NK-92 (cell line): Measurements from ENCODE around the gene XDH.

ENCODE experiments used
- DNase-seq: peaks from one replicate; lab custom pipeline; 2025; ENCODE audit not compliant: unreplicated experiment; lab: John Stamatoyannopoulos, UW

The XDH gene

GRCh38 chr2:31414601-31415241 lies at the start of gene XDH:
Gene XDH, minus strand, starts transcription at chr2:31414742. Its CDS starts 76 bp downstream, at chr2:31414666.
- DNase-seq, result no peak

GRCh38 chr2:31457651-31458050 lies 43.1 kb upstream of the XDH start:
- DNase-seq, result no peak

- no peak for DNase-seq
Measured at GRCh38 chr2:31446848-31447247, 32.3 kb upstream of the XDH start.

GRCh38 chr2:31442376-31442775 lies 27.8 kb upstream of the XDH start:
- no peak for DNase-seq

- DNase-seq, result no peak
Measured at GRCh38 chr2:31440764-31441163, 26.2 kb upstream of the XDH start.

- DNase-seq, result no peak
Measured at GRCh38 chr2:31434911-31435310, 20.4 kb upstream of the XDH start.

- no peak for DNase-seq
Measured at GRCh38 chr2:31433541-31433940, 19.0 kb upstream of the XDH start.

- no peak for DNase-seq
Measured at GRCh38 chr2:31430439-31431165, 16.1 kb upstream of the XDH start.

GRCh38 chr2:31429759-31430438 lies 15.4 kb upstream of the XDH start:
- DNase-seq, result no peak

- no peak for DNase-seq
Measured at GRCh38 chr2:31429040-31429439, 14.5 kb upstream of the XDH start.

- DNase-seq, result no peak
Measured at GRCh38 chr2:31428001-31428418, 13.5 kb upstream of the XDH start.

GRCh38 chr2:31426096-31426495 lies 11.6 kb upstream of the XDH start:
- no peak for DNase-seq

GRCh38 chr2:31421634-31422033 lies 7.1 kb upstream of the XDH start:
- DNase-seq, result no peak

- no peak for DNase-seq
Measured at GRCh38 chr2:31420936-31421335, 6.4 kb upstream of the XDH start.

GRCh38 chr2:31419386-31419785 lies 4.8 kb upstream of the XDH start:
- no peak for DNase-seq

- DNase-seq, result no peak
Measured at GRCh38 chr2:31415421-31415820, 879 bp upstream of the XDH start.

GRCh38 chr2:31413862-31414550 lies 536 bp downstream of the XDH start:
- DNase-seq, result no peak

- no peak for DNase-seq
Measured at GRCh38 chr2:31413025-31413424, 1.5 kb downstream of the XDH start.

- DNase-seq, result no peak
Measured at GRCh38 chr2:31411771-31412170, 2.8 kb downstream of the XDH start.

- no peak for DNase-seq
Measured at GRCh38 chr2:31406593-31407385, 7.8 kb downstream of the XDH start.

- no peak for DNase-seq
Measured at GRCh38 chr2:31404827-31405226, 9.7 kb downstream of the XDH start.
